HG02588 (cell line): ENCODE results near the gene AMIGO3.

Source experiments
- ATAC-seq: cut with Tn5 transposase; IDR thresholded peaks from one replicate; pipeline ENCODE4 v1.9.1; 2021; ENCODE audit warnings: mild to moderate bottlenecking, moderate library complexity; ENCODE audit not compliant: unreplicated experiment

The AMIGO3 gene

GRCh38 chr3:49725906-49726681 is 6.6 kb upstream of the AMIGO3 start:
- ATAC-seq: no peak

- ATAC-seq: no peak
Measured at GRCh38 chr3:49724586-49724985, 5.1 kb upstream of the AMIGO3 start.

GRCh38 chr3:49723628-49724551 is 4.4 kb upstream of the AMIGO3 start, which contains the start of gene GMPPB:
GMPPB (minus strand) TSS chr3:49723951; CDS start chr3:49723726, 225 bp downstream.
- ATAC-seq: peak; percentile 80

- no peak for ATAC-seq
Measured at GRCh38 chr3:49723296-49723627, 3.8 kb upstream of the AMIGO3 start.

- ATAC-seq: no peak
Measured at GRCh38 chr3:49722896-49723295, 3.4 kb upstream of the AMIGO3 start.

GRCh38 chr3:49721896-49722781 is 2.7 kb upstream of the AMIGO3 start:
- ATAC-seq: no peak

- no peak for ATAC-seq
Measured at GRCh38 chr3:49721596-49721895, 2.1 kb upstream of the AMIGO3 start.

- no peak for ATAC-seq
Measured at GRCh38 chr3:49720855-49721595, 1.5 kb upstream of the AMIGO3 start.

- ATAC-seq: no peak
Measured at GRCh38 chr3:49718858-49719213, 648 bp downstream of the AMIGO3 start.

GRCh38 chr3:49717959-49718857 is 1.3 kb downstream of the AMIGO3 start:
- no peak for ATAC-seq

- no peak for ATAC-seq
Measured at GRCh38 chr3:49717211-49717958, 2.1 kb downstream of the AMIGO3 start.

GRCh38 chr3:49716691-49717210 is 2.7 kb downstream of the AMIGO3 start:
- no peak for ATAC-seq

- no peak for ATAC-seq
Measured at GRCh38 chr3:49716169-49716568, 3.3 kb downstream of the AMIGO3 start.

- no peak for ATAC-seq
Measured at GRCh38 chr3:49715611-49716121, 3.8 kb downstream of the AMIGO3 start.

- no peak for ATAC-seq
Measured at GRCh38 chr3:49714728-49715550, 4.5 kb downstream of the AMIGO3 start.

- ATAC-seq: no peak
Measured at GRCh38 chr3:49713336-49714105, 6.0 kb downstream of the AMIGO3 start.
